ENCODE measurements around the gene CAP2.

- no peak for TF ChIP-seq ZFP30 (CRISPR knock-in tag; IDR thresholded peaks at IDR 0.05)
- TF ChIP-seq ISL1 (CRISPR knock-in tag; IDR thresholded peaks at IDR 0.05) = no peak
- no peak for TF ChIP-seq PATZ1 (CRISPR knock-in tag; IDR thresholded peaks at IDR 0.05; ENCODE audit: borderline replicate concordance)
- TF ChIP-seq TCF4 (CRISPR knock-in tag; IDR thresholded peaks at IDR 0.05; ENCODE audit: borderline replicate concordance) = no peak
- TF ChIP-seq, protein P1, sequence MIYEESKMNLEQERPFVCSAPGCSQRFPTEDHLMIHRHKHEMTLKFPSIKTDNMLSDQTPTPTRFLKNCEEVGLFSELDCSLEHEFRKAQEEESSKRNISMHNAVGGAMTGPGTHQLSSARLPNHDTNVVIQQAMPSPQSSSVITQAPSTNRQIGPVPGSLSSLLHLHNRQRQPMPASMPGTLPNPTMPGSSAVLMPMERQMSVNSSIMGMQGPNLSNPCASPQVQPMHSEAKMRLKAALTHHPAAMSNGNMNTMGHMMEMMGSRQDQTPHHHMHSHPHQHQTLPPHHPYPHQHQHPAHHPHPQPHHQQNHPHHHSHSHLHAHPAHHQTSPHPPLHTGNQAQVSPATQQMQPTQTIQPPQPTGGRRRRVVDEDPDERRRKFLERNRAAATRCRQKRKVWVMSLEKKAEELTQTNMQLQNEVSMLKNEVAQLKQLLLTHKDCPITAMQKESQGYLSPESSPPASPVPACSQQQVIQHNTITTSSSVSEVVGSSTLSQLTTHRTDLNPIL (CRISPR knock-in tag; IDR thresholded peaks at IDR 0.05; ENCODE audit: low read depth) = no peak
- no peak for TF ChIP-seq ZNF565 (CRISPR knock-in tag; conservative IDR thresholded peaks at IDR 0.05; ENCODE audit: low read depth)
- TF ChIP-seq ARNTL (CRISPR knock-in tag; IDR thresholded peaks at IDR 0.05; ENCODE audit: borderline replicate concordance, low read depth) = no peak
These were observed 202.7 kb downstream of the CAP2 start for GRCh38 chr6:17596085-17596484.
